IMR-90 (cell line): ENCODE results near the gene CHRNA5. TPM values are rescaled to one million over a fixed set of nuclear protein-coding genes. Genes with fewer than 3 reads are reported as not detected.

ENCODE experiments used
- ATAC-seq: fragments of 200-7000 bp; cut with Tn5 transposase; 2 replicates; pipeline ENCODE4 v1.9.1; 2020; ENCODE audit warnings: low read depth, mild to moderate bottlenecking, moderate library complexity
- BruUV-seq: library from RNA; stranded (reverse); fragments of 400-500 nt; replicated peaks from 2 replicates; lab custom pipeline; 2021; lab: Mats Ljungman, UMichigan
- CTCF ChIA-PET: fragments of 300-600 bp; formaldehyde crosslinking; extraction: SDS; loops from one replicate; lab custom pipeline; 2021; ENCODE audit warnings: antibody characterized with exemption; lab: Yijun Ruan, JAX
- POLR2A ChIA-PET: fragments of 300-600 bp; sonication (Branson Sonifier 250); formaldehyde crosslinking; loops from one replicate; lab custom pipeline; 2022; ENCODE audit warnings: antibody characterized with exemption; ENCODE audit not compliant: unreplicated experiment; lab: Charles Lee
- DNase-seq: peaks from one replicate; pipeline ENCODE4 v3.0.0; 2013
- H2AFZ ChIP-seq: replicated peaks from 2 replicates; pipeline ENCODE3; 2013; ENCODE audit warnings: low read length, mild to moderate bottlenecking; ENCODE audit not compliant: poor library complexity
- H2AK5ac ChIP-seq: 2 replicates; pipeline ENCODE4 v1.6.1; 2013; ENCODE audit warnings: low read depth, low read length, inconsistent platforms
- H2AK9ac ChIP-seq: replicated peaks from 2 replicates; pipeline ENCODE3; 2013; ENCODE audit warnings: mild to moderate bottlenecking, low read depth, low read length, moderate library complexity; ENCODE audit not compliant: poor library complexity
- H2BK120ac ChIP-seq: 2 replicates; pipeline ENCODE4 v1.6.1; 2013; ENCODE audit warnings: low read depth, low read length, inconsistent platforms
- H2BK15ac ChIP-seq: 3 replicates; pipeline ENCODE4 v1.6.1; 2013; ENCODE audit warnings: low read depth, low read length, inconsistent platforms
- H2BK20ac ChIP-seq: 2 replicates; pipeline ENCODE4 v1.6.1; 2013; ENCODE audit warnings: low read depth, mild to moderate bottlenecking, inconsistent platforms, low read length, moderate library complexity
- H2BK5ac ChIP-seq: 2 replicates; pipeline ENCODE4 v1.6.1; 2013; ENCODE audit warnings: mild to moderate bottlenecking, low read depth, low read length, inconsistent platforms; ENCODE audit not compliant: poor library complexity, severe bottlenecking
- H3K14ac ChIP-seq: replicated peaks from 2 replicates; pipeline ENCODE4 v1.6.1; 2013; ENCODE audit warnings: low read depth, low read length, inconsistent platforms
- H3K18ac ChIP-seq: 2 replicates; pipeline ENCODE4 v1.6.1; 2013; ENCODE audit warnings: low read depth, low read length, control low read depth
- H3K23ac ChIP-seq: 2 replicates; pipeline ENCODE4 v1.6.1; 2013; ENCODE audit warnings: low read depth, low read length, inconsistent platforms
- H3K27ac ChIP-seq: 2 replicates; pipeline ENCODE4 v1.5.1; 2013; ENCODE audit warnings: mild to moderate bottlenecking, control low read depth, low read length; ENCODE audit not compliant: insufficient read depth
- H3K27me3 ChIP-seq: 2 replicates; pipeline ENCODE4 v1.6.1; 2013; ENCODE audit warnings: low read length; ENCODE audit not compliant: control insufficient read depth, insufficient read depth
- H3K36me3 ChIP-seq: 2 replicates; pipeline ENCODE4 v1.6.1; 2013; ENCODE audit warnings: low read length, mixed read lengths; ENCODE audit not compliant: control insufficient read depth, insufficient read depth
- H3K4ac ChIP-seq: 2 replicates; pipeline ENCODE4 v1.6.1; 2013; ENCODE audit warnings: low read depth, low read length, inconsistent platforms
- H3K4me1 ChIP-seq: 2 replicates; pipeline ENCODE4 v1.6.1; 2013; ENCODE audit warnings: low read length, mixed read lengths; ENCODE audit not compliant: control insufficient read depth, insufficient read depth
- H3K4me2 ChIP-seq: 2 replicates; pipeline ENCODE4 v1.6.1; 2013; ENCODE audit warnings: low read depth, mild to moderate bottlenecking, control low read depth, low read length, moderate library complexity
- H3K4me3 ChIP-seq: 2 replicates; pipeline ENCODE4 v1.5.1; 2013; ENCODE audit warnings: low read depth, mild to moderate bottlenecking, control low read depth, low read length, moderate library complexity; ENCODE audit not compliant: insufficient read depth
- H3K56ac ChIP-seq: 2 replicates; pipeline ENCODE4 v1.6.1; 2013; ENCODE audit warnings: low read length, inconsistent platforms; ENCODE audit not compliant: insufficient read depth; ENCODE audit errors: extremely low read depth
- H3K79me1 ChIP-seq, 2 experiments: 2 replicates each; pipeline ENCODE4 v1.6.1; 2013; ENCODE audit warnings: low read length in 2 of 2, inconsistent platforms in 1 of 2, low read depth in 1 of 2
- H3K9ac ChIP-seq: 2 replicates; pipeline ENCODE4 v1.6.1; 2013; ENCODE audit warnings: low read depth, low read length, control low read depth
- H3K9me1 ChIP-seq: 2 replicates; pipeline ENCODE4 v1.6.1; 2013; ENCODE audit warnings: low read length, inconsistent platforms; ENCODE audit not compliant: insufficient read depth
- H3K9me3 ChIP-seq: 2 replicates; pipeline ENCODE4 v1.6.1; 2013; ENCODE audit warnings: low read length; ENCODE audit not compliant: control insufficient read depth, insufficient read depth
- H4K20me1 ChIP-seq: 2 replicates; pipeline ENCODE4 v1.6.1; 2013; ENCODE audit warnings: low read length, inconsistent platforms; ENCODE audit not compliant: insufficient read depth
- H4K5ac ChIP-seq: 2 replicates; pipeline ENCODE4 v1.6.1; 2013; ENCODE audit warnings: mild to moderate bottlenecking, low read depth, low read length, control low read depth
- H4K8ac ChIP-seq, 2 experiments: 2 replicates each; pipeline ENCODE4 v1.6.1; 2013; ENCODE audit warnings: low read depth in 2 of 2, low read length in 2 of 2, control low read depth in 1 of 2, inconsistent platforms in 1 of 2
- H4K91ac ChIP-seq: 2 replicates; pipeline ENCODE4 v1.6.1; 2013; ENCODE audit warnings: low read depth, low read length, inconsistent platforms; ENCODE audit not compliant: insufficient read depth
- CHD1 ChIP-seq: IDR thresholded peaks from 2 replicates; pipeline ENCODE4 v1.6.1; 2012; ENCODE audit warnings: low read depth, low read length, improper control_type of control experiment
- MAZ ChIP-seq: IDR thresholded peaks from 2 replicates; pipeline ENCODE4 v1.6.1; 2012; ENCODE audit warnings: low read depth, mild to moderate bottlenecking, low read length, improper control_type of control experiment, moderate library complexity, borderline replicate concordance
- MXI1 ChIP-seq: IDR thresholded peaks from 2 replicates; pipeline ENCODE4 v1.6.1; 2012; ENCODE audit warnings: low read depth, mild to moderate bottlenecking, low read length, moderate library complexity, borderline replicate concordance
- RAD21 ChIP-seq: IDR thresholded peaks from 2 replicates; pipeline ENCODE4 v1.6.1; 2012; ENCODE audit warnings: low read length, improper control_type of control experiment
- SMC3 ChIP-seq: fragments of 150-350 bp; IDR thresholded peaks from 2 replicates; pipeline ENCODE4 v1.6.1; 2016; ENCODE audit warnings: low read depth, mild to moderate bottlenecking, antibody characterized with exemption, low read length, moderate library complexity
- WGBS, 2 experiments: methylation state at CpG; one replicate each; pipeline versions ENCODE4 v1.1.5 to v1.1.7; 2013; ENCODE audit warnings: missing lambda C conversion rate in 2 of 2; ENCODE audit not compliant: insufficient read length in 1 of 2; ENCODE audit errors: extremely low coverage in 2 of 2; 5-methylcytosine and 5-hydroxymethylcytosine counted together
- dilution Hi-C: fragments of 300-500 bp; cut with HindIII; formaldehyde crosslinking; loops from one replicate; pipeline ENCODE4 v1.14.3; 2018; ENCODE audit warnings: low sequenced_read_pairs; ENCODE audit not compliant: unreplicated experiment
- in situ Hi-C: fragments of 300-500 bp; cut with MboI; formaldehyde crosslinking; loops from 3 replicates; pipeline ENCODE4 v1.14.3; 2019; ENCODE audit warnings: low sequenced_read_pairs, inconsistent platforms, mixed read lengths
- intact Hi-C: fragments of 100-400 bp; cut with micrococcal nuclease; formaldehyde crosslinking; loops from 2 replicates; pipeline ENCODE4 v1.10.0; 2022
- polyA plus RNA-seq, 3 experiments: library from polyadenylated mRNA; depleted of rRNA; stranded (reverse); fragments of >200 nt; gene quantifications; 2 replicates each; pipeline ENCODE4 v1.2.3, GENCODE V29; 2012; ENCODE audit warnings: low replicate concordance in 1 of 3
- total RNA-seq: library from RNA; depleted of rRNA; stranded (reverse); fragments of >200 nt; gene quantifications from 2 replicates; pipeline ENCODE4 v1.2.3, GENCODE V29; 2012
- TF ChIP-seq, protein P1 (sequence below): conservative IDR thresholded peaks from 2 replicates; pipeline ENCODE4 v1.5.1; 2012; ENCODE audit warnings: mild to moderate bottlenecking, low read depth, low read length, improper control_type of control experiment
- TF ChIP-seq, protein P2 (sequence below): fragments of 150-350 bp; IDR thresholded peaks from 2 replicates; pipeline ENCODE4 v1.6.1; 2017; ENCODE audit warnings: mild to moderate bottlenecking, antibody characterized with exemption, low read length, low read depth
- TF ChIP-seq, protein P3 (sequence below): fragments of 150-350 bp; IDR thresholded peaks from 2 replicates; pipeline ENCODE4 v1.6.1; 2016; ENCODE audit warnings: low read depth, mild to moderate bottlenecking, low read length, moderate library complexity, borderline replicate concordance

CHRNA5 gene
- total and polyA plus RNA-seq, 2 of the 4 experiments (the other 2 are of a cell fraction) = 0.54 to 0.94 TPM

DNA sequence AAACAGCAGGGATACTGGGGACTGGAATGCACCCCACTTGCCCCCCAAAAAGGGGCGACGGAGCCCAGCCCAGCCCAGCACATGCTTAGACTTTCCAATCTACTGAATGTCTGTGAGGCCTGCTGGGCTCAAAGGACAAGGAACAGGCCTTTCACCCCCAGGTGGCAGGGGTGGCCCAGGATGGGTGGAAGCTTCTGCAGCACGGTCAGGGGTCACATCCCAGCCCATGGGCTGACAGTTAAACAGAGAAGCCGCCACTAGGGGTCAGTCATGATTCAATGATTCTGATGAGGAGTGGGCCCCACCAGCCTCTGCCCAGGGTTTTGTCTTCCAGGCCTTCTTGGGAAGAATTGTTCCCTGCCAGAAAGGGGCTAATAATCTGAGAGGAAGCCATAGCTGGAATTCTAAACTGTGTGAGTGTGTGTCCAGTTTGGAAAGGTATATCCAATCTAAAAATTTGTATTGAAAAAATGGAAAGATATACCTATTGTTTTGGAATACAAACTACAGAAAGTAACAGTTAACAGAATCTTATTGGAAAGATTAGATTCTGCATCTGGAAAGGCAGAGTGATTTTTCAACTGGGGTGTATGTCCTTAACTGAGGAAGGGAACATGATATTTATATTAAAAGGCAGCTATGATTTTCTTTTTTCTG lies 73.5 kb downstream of the CHRNA5 start (continued):
- TF ChIP-seq, protein P1, sequence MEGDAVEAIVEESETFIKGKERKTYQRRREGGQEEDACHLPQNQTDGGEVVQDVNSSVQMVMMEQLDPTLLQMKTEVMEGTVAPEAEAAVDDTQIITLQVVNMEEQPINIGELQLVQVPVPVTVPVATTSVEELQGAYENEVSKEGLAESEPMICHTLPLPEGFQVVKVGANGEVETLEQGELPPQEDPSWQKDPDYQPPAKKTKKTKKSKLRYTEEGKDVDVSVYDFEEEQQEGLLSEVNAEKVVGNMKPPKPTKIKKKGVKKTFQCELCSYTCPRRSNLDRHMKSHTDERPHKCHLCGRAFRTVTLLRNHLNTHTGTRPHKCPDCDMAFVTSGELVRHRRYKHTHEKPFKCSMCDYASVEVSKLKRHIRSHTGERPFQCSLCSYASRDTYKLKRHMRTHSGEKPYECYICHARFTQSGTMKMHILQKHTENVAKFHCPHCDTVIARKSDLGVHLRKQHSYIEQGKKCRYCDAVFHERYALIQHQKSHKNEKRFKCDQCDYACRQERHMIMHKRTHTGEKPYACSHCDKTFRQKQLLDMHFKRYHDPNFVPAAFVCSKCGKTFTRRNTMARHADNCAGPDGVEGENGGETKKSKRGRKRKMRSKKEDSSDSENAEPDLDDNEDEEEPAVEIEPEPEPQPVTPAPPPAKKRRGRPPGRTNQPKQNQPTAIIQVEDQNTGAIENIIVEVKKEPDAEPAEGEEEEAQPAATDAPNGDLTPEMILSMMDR = peak; percentile 59

DNA sequence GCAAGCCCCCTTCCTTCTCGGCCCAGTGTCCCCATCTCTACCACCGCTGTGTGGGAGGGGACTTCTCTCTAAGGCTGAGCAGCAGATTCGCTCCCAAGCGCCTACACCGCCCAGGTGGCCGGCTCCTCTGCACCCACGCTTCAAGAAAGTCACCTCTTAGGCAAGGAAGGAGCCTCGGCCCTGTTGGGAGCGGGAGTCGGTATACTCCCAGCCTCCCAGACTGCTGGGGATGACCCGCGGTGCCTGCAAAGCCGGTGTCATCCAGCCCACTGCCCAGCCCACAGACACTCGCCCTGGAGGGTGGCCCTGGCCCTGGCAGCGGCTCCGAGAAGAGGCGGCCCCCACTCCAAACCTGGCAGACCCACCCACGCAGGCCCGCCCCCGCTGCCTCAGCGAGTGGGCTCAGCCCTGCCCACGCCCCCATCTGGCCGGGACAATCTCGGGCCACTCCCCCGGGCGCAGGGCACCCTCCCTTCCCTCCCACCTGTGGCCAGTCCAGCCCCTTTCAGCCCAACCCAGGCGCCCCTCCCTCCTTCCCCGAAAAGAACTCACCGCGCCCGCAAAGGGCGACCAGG lies 75.3 kb downstream of the CHRNA5 start:
- H3K9me3 ChIP-seq = no peaks in the 10 kb centered on the region
- H4K5ac ChIP-seq = no peak overlapping the region
- H3K4me1 ChIP-seq = no peaks in the 10 kb centered on the region
- H3K23ac ChIP-seq = no peak overlapping the region; the same call in 1 of the 2 replicates
- H3K9ac ChIP-seq = no peak overlapping the region
- no peak overlapping the region for H4K91ac ChIP-seq
- dilution Hi-C loops (no loop called here), in situ Hi-C loops (no loop called here), intact Hi-C loops (no loop called here)
- H2BK5ac ChIP-seq = no peak overlapping the region
- peak overlapping the region; percentile 81 for H2AFZ ChIP-seq
- WGBS, 2 experiments = 48% methylated on average over 3 of the region's 32 CpGs; no CpG with 5 or more reads in 1 of the 2 experiments
- no peaks in the 10 kb centered on the region for H3K36me3 ChIP-seq
- POLR2A ChIA-PET = no interaction called here
- no peak overlapping the region for H3K14ac ChIP-seq
- no peak overlapping the region for H2BK20ac ChIP-seq
- no peak overlapping the region for H3K27ac ChIP-seq
- no peak overlapping the region for H3K4ac ChIP-seq
- no peaks in the 10 kb centered on the region for H4K20me1 ChIP-seq
- H3K56ac ChIP-seq = no peak overlapping the region
- H2AK5ac ChIP-seq = no peak overlapping the region
- H3K27me3 ChIP-seq = peaks cover 50% of the 10 kb centered on the region
- H2BK15ac ChIP-seq = no peak overlapping the region
- ATAC-seq = no peak
- no peaks in the 10 kb centered on the region for H3K9me1 ChIP-seq
- H2AK9ac ChIP-seq = no peak overlapping the region
- BruUV-seq = no TSS peak
- H3K18ac ChIP-seq = no peak overlapping the region
- DNase-seq = no peak
- H3K4me2 ChIP-seq = no peak overlapping the region
- H2BK120ac ChIP-seq = no peak overlapping the region
- no peaks in the 10 kb centered on the region for H3K79me1 ChIP-seq
- CTCF ChIA-PET = no interaction called here
- H3K4me3 ChIP-seq = no peak overlapping the region; the same call in 1 of the 2 replicates
- no peak overlapping the region for H4K8ac ChIP-seq
- TF ChIP-seq MAZ (no peak), MXI1 (no peak), RAD21 (no peak), SMC3 (no peak), CHD1 (no peak)
- TF ChIP-seq, protein P1 = no peak
- TF ChIP-seq, protein P2, sequence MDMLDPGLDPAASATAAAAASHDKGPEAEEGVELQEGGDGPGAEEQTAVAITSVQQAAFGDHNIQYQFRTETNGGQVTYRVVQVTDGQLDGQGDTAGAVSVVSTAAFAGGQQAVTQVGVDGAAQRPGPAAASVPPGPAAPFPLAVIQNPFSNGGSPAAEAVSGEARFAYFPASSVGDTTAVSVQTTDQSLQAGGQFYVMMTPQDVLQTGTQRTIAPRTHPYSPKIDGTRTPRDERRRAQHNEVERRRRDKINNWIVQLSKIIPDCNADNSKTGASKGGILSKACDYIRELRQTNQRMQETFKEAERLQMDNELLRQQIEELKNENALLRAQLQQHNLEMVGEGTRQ = no peak
- TF ChIP-seq, protein P3, sequence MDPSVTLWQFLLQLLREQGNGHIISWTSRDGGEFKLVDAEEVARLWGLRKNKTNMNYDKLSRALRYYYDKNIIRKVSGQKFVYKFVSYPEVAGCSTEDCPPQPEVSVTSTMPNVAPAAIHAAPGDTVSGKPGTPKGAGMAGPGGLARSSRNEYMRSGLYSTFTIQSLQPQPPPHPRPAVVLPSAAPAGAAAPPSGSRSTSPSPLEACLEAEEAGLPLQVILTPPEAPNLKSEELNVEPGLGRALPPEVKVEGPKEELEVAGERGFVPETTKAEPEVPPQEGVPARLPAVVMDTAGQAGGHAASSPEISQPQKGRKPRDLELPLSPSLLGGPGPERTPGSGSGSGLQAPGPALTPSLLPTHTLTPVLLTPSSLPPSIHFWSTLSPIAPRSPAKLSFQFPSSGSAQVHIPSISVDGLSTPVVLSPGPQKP = no peak
